Fibroblast of mammary gland (primary cell): ENCODE measurements around the gene STK11IP.

Experiments used
- DNase-seq: peaks from one replicate; pipeline ENCODE4 v3.0.0-alpha.2; 2010; ENCODE audit warnings: low read depth
- H3K4me3 ChIP-seq: 2 replicates; pipeline ENCODE4 v1.5.1; 2011; ENCODE audit warnings: low read depth, mild to moderate bottlenecking, low read length, moderate library complexity; ENCODE audit not compliant: control insufficient read depth
- CTCF ChIP-seq: conservative IDR thresholded peaks from 2 replicates; pipeline ENCODE4 v1.5.1; 2011; ENCODE audit warnings: low read depth, low read length, inconsistent platforms; ENCODE audit not compliant: control insufficient read depth, insufficient read depth

Gene STK11IP

GRCh38 chr2:219565130-219566080, 32.3 kb upstream of the STK11IP start:
- no peak for TF ChIP-seq CTCF
- no peak for DNase-seq
- H3K4me3 ChIP-seq = no peak overlapping the region

- no peak overlapping the region for H3K4me3 ChIP-seq
- no peak for DNase-seq
- no peak for TF ChIP-seq CTCF
Observed at GRCh38 chr2:219566640-219567039, 31.0 kb upstream of the STK11IP start.

GRCh38 chr2:219567131-219567530, 30.5 kb upstream of the STK11IP start:
- DNase-seq = no peak
- no peak for TF ChIP-seq CTCF
- no peak overlapping the region for H3K4me3 ChIP-seq

- TF ChIP-seq CTCF = no peak
- no peak for DNase-seq
- H3K4me3 ChIP-seq = no peak overlapping the region
Observed at GRCh38 chr2:219567791-219568361, 29.8 kb upstream of the STK11IP start.

GRCh38 chr2:219569041-219569440, 28.6 kb upstream of the STK11IP start:
- DNase-seq = no peak
- TF ChIP-seq CTCF = no peak
- H3K4me3 ChIP-seq = no peak overlapping the region

- DNase-seq = no peak
- no peak for TF ChIP-seq CTCF
- no peak overlapping the region for H3K4me3 ChIP-seq
Observed at GRCh38 chr2:219569635-219570034, 28.0 kb upstream of the STK11IP start.
